IMR-90 (cell line): ENCODE data around the gene ZNF608. TPM values are rescaled to one million over a fixed set of nuclear protein-coding genes. Genes with fewer than 3 reads are reported as not detected.

ENCODE experiments used
- ATAC-seq: fragments of 200-7000 bp; cut with Tn5 transposase; 2 replicates; pipeline ENCODE4 v1.9.1; 2020; ENCODE audit warnings: low read depth, mild to moderate bottlenecking, moderate library complexity
- BruUV-seq: library from RNA; stranded (reverse); fragments of 400-500 nt; replicated peaks from 2 replicates; lab custom pipeline; 2021; lab: Mats Ljungman, UMichigan
- CTCF ChIA-PET: fragments of 300-600 bp; formaldehyde crosslinking; extraction: SDS; loops from one replicate; lab custom pipeline; 2021; ENCODE audit warnings: antibody characterized with exemption; lab: Yijun Ruan, JAX
- POLR2A ChIA-PET: fragments of 300-600 bp; sonication (Branson Sonifier 250); formaldehyde crosslinking; loops from one replicate; lab custom pipeline; 2022; ENCODE audit warnings: antibody characterized with exemption; ENCODE audit not compliant: unreplicated experiment; lab: Charles Lee
- DNase-seq: peaks from one replicate; pipeline ENCODE4 v3.0.0; 2013
- H2AFZ ChIP-seq: replicated peaks from 2 replicates; pipeline ENCODE3; 2013; ENCODE audit warnings: low read length, mild to moderate bottlenecking; ENCODE audit not compliant: poor library complexity
- H2AK5ac ChIP-seq: 2 replicates; pipeline ENCODE4 v1.6.1; 2013; ENCODE audit warnings: low read depth, low read length, inconsistent platforms
- H2AK9ac ChIP-seq: replicated peaks from 2 replicates; pipeline ENCODE3; 2013; ENCODE audit warnings: mild to moderate bottlenecking, low read depth, low read length, moderate library complexity; ENCODE audit not compliant: poor library complexity
- H2BK120ac ChIP-seq: 2 replicates; pipeline ENCODE4 v1.6.1; 2013; ENCODE audit warnings: low read depth, low read length, inconsistent platforms
- H2BK15ac ChIP-seq: 3 replicates; pipeline ENCODE4 v1.6.1; 2013; ENCODE audit warnings: low read depth, low read length, inconsistent platforms
- H2BK20ac ChIP-seq: 2 replicates; pipeline ENCODE4 v1.6.1; 2013; ENCODE audit warnings: low read depth, mild to moderate bottlenecking, inconsistent platforms, low read length, moderate library complexity
- H2BK5ac ChIP-seq: 2 replicates; pipeline ENCODE4 v1.6.1; 2013; ENCODE audit warnings: mild to moderate bottlenecking, low read depth, low read length, inconsistent platforms; ENCODE audit not compliant: poor library complexity, severe bottlenecking
- H3K14ac ChIP-seq: replicated peaks from 2 replicates; pipeline ENCODE4 v1.6.1; 2013; ENCODE audit warnings: low read depth, low read length, inconsistent platforms
- H3K18ac ChIP-seq: 2 replicates; pipeline ENCODE4 v1.6.1; 2013; ENCODE audit warnings: low read depth, low read length, control low read depth
- H3K23ac ChIP-seq: 2 replicates; pipeline ENCODE4 v1.6.1; 2013; ENCODE audit warnings: low read depth, low read length, inconsistent platforms
- H3K27ac ChIP-seq: 2 replicates; pipeline ENCODE4 v1.5.1; 2013; ENCODE audit warnings: mild to moderate bottlenecking, control low read depth, low read length; ENCODE audit not compliant: insufficient read depth
- H3K27me3 ChIP-seq: 2 replicates; pipeline ENCODE4 v1.6.1; 2013; ENCODE audit warnings: low read length; ENCODE audit not compliant: control insufficient read depth, insufficient read depth
- H3K36me3 ChIP-seq: 2 replicates; pipeline ENCODE4 v1.6.1; 2013; ENCODE audit warnings: low read length, mixed read lengths; ENCODE audit not compliant: control insufficient read depth, insufficient read depth
- H3K4ac ChIP-seq: 2 replicates; pipeline ENCODE4 v1.6.1; 2013; ENCODE audit warnings: low read depth, low read length, inconsistent platforms
- H3K4me1 ChIP-seq: 2 replicates; pipeline ENCODE4 v1.6.1; 2013; ENCODE audit warnings: low read length, mixed read lengths; ENCODE audit not compliant: control insufficient read depth, insufficient read depth
- H3K4me2 ChIP-seq: 2 replicates; pipeline ENCODE4 v1.6.1; 2013; ENCODE audit warnings: low read depth, mild to moderate bottlenecking, control low read depth, low read length, moderate library complexity
- H3K4me3 ChIP-seq: 2 replicates; pipeline ENCODE4 v1.5.1; 2013; ENCODE audit warnings: low read depth, mild to moderate bottlenecking, control low read depth, low read length, moderate library complexity; ENCODE audit not compliant: insufficient read depth
- H3K56ac ChIP-seq: 2 replicates; pipeline ENCODE4 v1.6.1; 2013; ENCODE audit warnings: low read length, inconsistent platforms; ENCODE audit not compliant: insufficient read depth; ENCODE audit errors: extremely low read depth
- H3K79me1 ChIP-seq, 2 experiments: 2 replicates each; pipeline ENCODE4 v1.6.1; 2013; ENCODE audit warnings: low read length in 2 of 2, inconsistent platforms in 1 of 2, low read depth in 1 of 2
- H3K9ac ChIP-seq: 2 replicates; pipeline ENCODE4 v1.6.1; 2013; ENCODE audit warnings: low read depth, low read length, control low read depth
- H3K9me1 ChIP-seq: 2 replicates; pipeline ENCODE4 v1.6.1; 2013; ENCODE audit warnings: low read length, inconsistent platforms; ENCODE audit not compliant: insufficient read depth
- H3K9me3 ChIP-seq: 2 replicates; pipeline ENCODE4 v1.6.1; 2013; ENCODE audit warnings: low read length; ENCODE audit not compliant: control insufficient read depth, insufficient read depth
- H4K20me1 ChIP-seq: 2 replicates; pipeline ENCODE4 v1.6.1; 2013; ENCODE audit warnings: low read length, inconsistent platforms; ENCODE audit not compliant: insufficient read depth
- H4K5ac ChIP-seq: 2 replicates; pipeline ENCODE4 v1.6.1; 2013; ENCODE audit warnings: mild to moderate bottlenecking, low read depth, low read length, control low read depth
- H4K8ac ChIP-seq, 2 experiments: 2 replicates each; pipeline ENCODE4 v1.6.1; 2013; ENCODE audit warnings: low read depth in 2 of 2, low read length in 2 of 2, control low read depth in 1 of 2, inconsistent platforms in 1 of 2
- H4K91ac ChIP-seq: 2 replicates; pipeline ENCODE4 v1.6.1; 2013; ENCODE audit warnings: low read depth, low read length, inconsistent platforms; ENCODE audit not compliant: insufficient read depth
- BHLHE40 ChIP-seq: fragments of 150-350 bp; IDR thresholded peaks from 2 replicates; pipeline ENCODE4 v1.6.1; 2016; ENCODE audit warnings: mild to moderate bottlenecking, low read depth, low read length
- CEBPB ChIP-seq: IDR thresholded peaks from 2 replicates; pipeline ENCODE4 v1.6.1; 2012; ENCODE audit warnings: low read depth, low read length, improper control_type of control experiment
- CHD1 ChIP-seq: IDR thresholded peaks from 2 replicates; pipeline ENCODE4 v1.6.1; 2012; ENCODE audit warnings: low read depth, low read length, improper control_type of control experiment
- CTCF ChIP-seq: conservative IDR thresholded peaks from 2 replicates; pipeline ENCODE4 v1.5.1; 2012; ENCODE audit warnings: mild to moderate bottlenecking, low read depth, low read length, improper control_type of control experiment
- ELK1 ChIP-seq: fragments of 150-350 bp; IDR thresholded peaks from 2 replicates; pipeline ENCODE4 v1.6.1; 2016; ENCODE audit warnings: low read depth, mild to moderate bottlenecking, low read length, moderate library complexity, borderline replicate concordance
- FOS ChIP-seq: fragments of 150-350 bp; IDR thresholded peaks from 2 replicates; pipeline ENCODE4 v1.6.1; 2016; ENCODE audit warnings: low read depth, low read length
- MAFK ChIP-seq: IDR thresholded peaks from 2 replicates; pipeline ENCODE4 v1.6.1; 2012; ENCODE audit warnings: low read depth, low read length, improper control_type of control experiment
- MAZ ChIP-seq: IDR thresholded peaks from 2 replicates; pipeline ENCODE4 v1.6.1; 2012; ENCODE audit warnings: low read depth, mild to moderate bottlenecking, low read length, improper control_type of control experiment, moderate library complexity, borderline replicate concordance
- MXI1 ChIP-seq: IDR thresholded peaks from 2 replicates; pipeline ENCODE4 v1.6.1; 2012; ENCODE audit warnings: low read depth, mild to moderate bottlenecking, low read length, moderate library complexity, borderline replicate concordance
- NFE2L2 ChIP-seq: fragments of 150-350 bp; IDR thresholded peaks from 2 replicates; pipeline ENCODE4 v1.6.1; 2016; ENCODE audit warnings: low read depth, mild to moderate bottlenecking, low read length
- POLR2A ChIP-seq: IDR thresholded peaks from 2 replicates; pipeline ENCODE4 v1.6.1; 2012; ENCODE audit warnings: mild to moderate bottlenecking, low read depth, low read length
- RAD21 ChIP-seq: IDR thresholded peaks from 2 replicates; pipeline ENCODE4 v1.6.1; 2012; ENCODE audit warnings: low read length, improper control_type of control experiment
- RCOR1 ChIP-seq: IDR thresholded peaks from 2 replicates; pipeline ENCODE4 v1.6.1; 2012; ENCODE audit warnings: mild to moderate bottlenecking, low read length, improper control_type of control experiment; ENCODE audit not compliant: insufficient replicate concordance
- RFX5 ChIP-seq: IDR thresholded peaks from 2 replicates; pipeline ENCODE4 v1.8.0; 2012; ENCODE audit warnings: low read depth, mild to moderate bottlenecking, low read length, moderate library complexity
- SMC3 ChIP-seq: fragments of 150-350 bp; IDR thresholded peaks from 2 replicates; pipeline ENCODE4 v1.6.1; 2016; ENCODE audit warnings: low read depth, mild to moderate bottlenecking, antibody characterized with exemption, low read length, moderate library complexity
- USF2 ChIP-seq: fragments of 150-350 bp; IDR thresholded peaks from 2 replicates; pipeline ENCODE4 v1.6.1; 2017; ENCODE audit warnings: mild to moderate bottlenecking, antibody characterized with exemption, low read length, low read depth
- WGBS, 2 experiments: methylation state at CpG; one replicate each; pipeline versions ENCODE4 v1.1.5 to v1.1.7; 2013; ENCODE audit warnings: missing lambda C conversion rate in 2 of 2; ENCODE audit not compliant: insufficient read length in 1 of 2; ENCODE audit errors: extremely low coverage in 2 of 2; 5-methylcytosine and 5-hydroxymethylcytosine counted together
- dilution Hi-C: fragments of 300-500 bp; cut with HindIII; formaldehyde crosslinking; loops from one replicate; pipeline ENCODE4 v1.14.3; 2018; ENCODE audit warnings: low sequenced_read_pairs; ENCODE audit not compliant: unreplicated experiment
- in situ Hi-C: fragments of 300-500 bp; cut with MboI; formaldehyde crosslinking; loops from 3 replicates; pipeline ENCODE4 v1.14.3; 2019; ENCODE audit warnings: low sequenced_read_pairs, inconsistent platforms, mixed read lengths
- intact Hi-C: fragments of 100-400 bp; cut with micrococcal nuclease; formaldehyde crosslinking; loops from 2 replicates; pipeline ENCODE4 v1.10.0; 2022
- polyA plus RNA-seq, 3 experiments: library from polyadenylated mRNA; depleted of rRNA; stranded (reverse); fragments of >200 nt; gene quantifications; 2 replicates each; pipeline ENCODE4 v1.2.3, GENCODE V29; 2012; ENCODE audit warnings: low replicate concordance in 1 of 3
- total RNA-seq: library from RNA; depleted of rRNA; stranded (reverse); fragments of >200 nt; gene quantifications from 2 replicates; pipeline ENCODE4 v1.2.3, GENCODE V29; 2012

Gene ZNF608
- total and polyA plus RNA-seq, 2 of the 4 experiments (the other 2 are of a cell fraction), result 9.8 to 15.1 TPM

GRCh38 chr5:124764585-124764984, 18.1 kb upstream of the ZNF608 start:
- dilution Hi-C loops, result no loop called here
- TF ChIP-seq CEBPB, result no peak
- TF ChIP-seq MXI1, result no peak
- TF ChIP-seq NFE2L2, result no peak
- TF ChIP-seq RFX5, result no peak
- no peak for TF ChIP-seq USF2
- no peak for TF ChIP-seq CTCF
- no peak for TF ChIP-seq ELK1
- TF ChIP-seq RAD21, result no peak
- TF ChIP-seq RCOR1, result no peak
- no peak for TF ChIP-seq BHLHE40
- TF ChIP-seq SMC3, result no peak
- no peak for TF ChIP-seq FOS
- TF ChIP-seq POLR2A, result no peak
- TF ChIP-seq MAFK, result no peak
- no peak for TF ChIP-seq MAZ
- TF ChIP-seq CHD1, result no peak
- Histone ChIP-seq H2AK9ac (no peak overlapping the region), H2AFZ (no peak overlapping the region), H3K4me2 (no peak overlapping the region), H3K4me3 (no peak overlapping the region), H3K4ac (no peak overlapping the region), H4K91ac (no peak overlapping the region), H4K5ac (no peak overlapping the region), H2BK20ac (no peak overlapping the region), H3K4me1 (no peaks in the 10 kb centered on the region), H3K18ac (no peak overlapping the region), H3K27ac (no peak overlapping the region), H2AK5ac (no peak overlapping the region), H3K9me1 (no peaks in the 10 kb centered on the region), H3K79me1 (no peaks in the 10 kb centered on the region), H3K14ac (no peak overlapping the region), H3K36me3 (no peaks in the 10 kb centered on the region), H2BK120ac (no peak overlapping the region), H3K9ac (no peak overlapping the region), H3K27me3 (no peaks in the 10 kb centered on the region), H2BK5ac (no peak overlapping the region), H4K20me1 (no peaks in the 10 kb centered on the region), H3K9me3 (no peaks in the 10 kb centered on the region), H2BK15ac (no peak overlapping the region), H3K56ac (no peak overlapping the region), H4K8ac (no peak overlapping the region), H3K23ac (no peak overlapping the region)
- in situ Hi-C loops, result no loop called here
- DNase-seq (no peak), ATAC-seq (no peak)
- intact Hi-C loops, result no loop called here
- POLR2A ChIA-PET, result no interaction called here
- no TSS peak for BruUV-seq
- no CpG with 5 or more reads among the region's 1 CpG for WGBS, 2 experiments
- CTCF ChIA-PET, result no interaction called here
